Lung (tissue), 12 donors: Measurements from ENCODE around the gene ZFP36L1. TPM values are rescaled to one million over a fixed set of nuclear protein-coding genes. Genes with fewer than 3 reads are reported as not detected.

Source experiments
- ATAC-seq: fragments of 200-7000 bp; cut with Tn5 transposase; one replicate; pipeline ENCODE4 v1.9.1; 2020; ENCODE audit warnings: moderate number of reproducible peaks; ENCODE audit not compliant: insufficient read depth, low FRiP score
- DNase-seq, 3 donors: peaks; one replicate each; pipeline ENCODE4 v3.0.0-alpha.2; 2013 to 2017
- H3K27ac ChIP-seq, 2 donors: one replicate each; pipeline ENCODE4 v1.5.1; 2013; ENCODE audit warnings: mild to moderate bottlenecking in 2 of 2, moderate library complexity in 2 of 2, control low read depth in 1 of 2, inconsistent platforms in 1 of 2, low read depth in 1 of 2, low read length in 1 of 2
- H3K27me3 ChIP-seq, 3 donors: one replicate each; pipeline ENCODE4 v1.5.1; 2013; ENCODE audit warnings: low read length in 2 of 3; ENCODE audit not compliant: control insufficient read depth in 3 of 3, insufficient read depth in 3 of 3
- H3K36me3 ChIP-seq, 4 donors: one replicate each; pipeline ENCODE4 v1.5.1; 2013; ENCODE audit warnings: low read length in 4 of 4, mild to moderate bottlenecking in 1 of 4, moderate library complexity in 1 of 4; ENCODE audit not compliant: control insufficient read depth in 4 of 4, insufficient read depth in 4 of 4
- H3K4me1 ChIP-seq, 5 donors: one replicate each; pipeline ENCODE4 v1.5.1; 2013; ENCODE audit warnings: low read length in 5 of 5, mild to moderate bottlenecking in 2 of 5, moderate library complexity in 1 of 5; ENCODE audit not compliant: control insufficient read depth in 5 of 5, insufficient read depth in 5 of 5
- H3K4me3 ChIP-seq: one replicate; pipeline ENCODE4 v1.5.1; 2013; ENCODE audit warnings: mild to moderate bottlenecking, control low read depth, moderate library complexity
- H3K9ac ChIP-seq, 2 donors: one replicate each; pipeline ENCODE4 v1.5.1; 2013; ENCODE audit warnings: low read length in 2 of 2, control low read depth in 1 of 2; ENCODE audit not compliant: insufficient read depth in 1 of 2
- H3K9me3 ChIP-seq, 4 donors: one replicate each; pipeline ENCODE4 v1.5.1; 2013; ENCODE audit warnings: low read length in 3 of 4, mild to moderate bottlenecking in 1 of 4, moderate library complexity in 1 of 4; ENCODE audit not compliant: control insufficient read depth in 4 of 4, insufficient read depth in 3 of 4
- CTCF ChIP-seq: IDR thresholded peaks from 2 replicates; pipeline ENCODE4 v1.5.1; 2012; ENCODE audit warnings: mild to moderate bottlenecking; ENCODE audit errors: control extremely low read depth, extremely low read depth
- WGBS, 2 donors: extraction: QIAGEN DNeasy Blood & Tissue Kit; methylation state at CpG; one replicate each; pipeline ENCODE4 v1.1.7; 2013; 5-methylcytosine and 5-hydroxymethylcytosine counted together
- polyA plus RNA-seq, 2 donors: library from polyadenylated mRNA; stranded (reverse); fragments of 200-250 nt; gene quantifications; one replicate each; pipeline ENCODE4 v1.2.1, GENCODE V29; 2013
- total RNA-seq, 2 donors: library from RNA; depleted of rRNA in 1 of 2; stranded (reverse); fragments of >200 nt in 1 of 2; gene quantifications; one replicate each; pipeline ENCODE4 v1.2.1, GENCODE V29; 2014 to 2021
- donor health status: control.
- donor health status: control.
- donor health status: Bipolar disorder and iron deficiency.
- donor health status: healthy.
- donor health status: DM: yes; HTN: yes; CAD: no.

Gene ZFP36L1
- total and polyA plus RNA-seq, 4 donors, result 63.7 to 364 (median 267) TPM

- Histone ChIP-seq H3K4me3 (peak overlapping the region; percentile 94), H3K27me3 (no peaks in the 10 kb centered on the region), H3K9ac (peak overlapping the region; percentile 99 to 100), H3K4me1 (peaks cover 0 to 26% (median 13%) of the 10 kb centered on the region in 5 donors), H3K36me3 (peaks cover 12 to 59% (median 31%) of the 10 kb centered on the region in 4 donors), H3K27ac (peak overlapping the region; percentile 93 to 95), H3K9me3 (no peaks in the 10 kb centered on the region)
- peak; percentile 81 for TF ChIP-seq CTCF
- 10 to 28% methylated on average over 16 of the region's 16 CpGs for WGBS, 2 donors
- ATAC-seq (no peak), DNase-seq (peak; percentile 86 to 88 (median 87))
Observed at GRCh38 chr14:68788996-68789820, 3.7 kb downstream of the ZFP36L1 start.

GRCh38 chr14:68788275-68788995, 4.4 kb downstream of the ZFP36L1 start:
- 19 to 31% methylated on average over 10 of the region's 10 CpGs for whole genome bisulfite sequencing, 2 donors
- H3K9me3 ChIP-seq, result no peaks in the 10 kb centered on the region
- peaks cover 0 to 26% (median 13%) of the 10 kb centered on the region in 5 donors for H3K4me1 ChIP-seq
- DNase-seq, result peak in 2 of 3 donors; percentile 55 to 64
- no peak for TF ChIP-seq CTCF
- peak overlapping the region; percentile 28 to 95 for H3K27ac ChIP-seq
- H3K36me3 ChIP-seq, result peaks cover 12 to 59% (median 31%) of the 10 kb centered on the region in 4 donors
- no peak for ATAC-seq
- H3K9ac ChIP-seq, result peak overlapping the region; percentile 99 to 100
- no peaks in the 10 kb centered on the region for H3K27me3 ChIP-seq
- H3K4me3 ChIP-seq, result peak overlapping the region; percentile 94

GRCh38 chr14:68787092-68787992, 5.5 kb downstream of the ZFP36L1 start:
- no peaks in the 10 kb centered on the region for H3K9me3 ChIP-seq
- ATAC-seq (no peak), DNase-seq (peak in 2 of 3 donors; percentile 60 to 67)
- peak overlapping the region; percentile 58 to 100 for H3K9ac ChIP-seq
- no peak overlapping the region for H3K4me3 ChIP-seq
- H3K4me1 ChIP-seq, result peaks cover 0 to 31% (median 13%) of the 10 kb centered on the region in 5 donors
- peak overlapping the region in 1 of 2 donors; percentile 81 for H3K27ac ChIP-seq
- no peak for TF ChIP-seq CTCF
- no peaks in the 10 kb centered on the region for H3K27me3 ChIP-seq
- WGBS, 2 donors, result 54 to 60% methylated on average over 15 of the region's 15 CpGs
- peaks cover 12 to 54% (median 31%) of the 10 kb centered on the region in 4 donors for H3K36me3 ChIP-seq
